HFF-Myc (cell line): ENCODE results near the gene SCRN2.

Experiments used
- DNase-seq: peaks from one replicate; pipeline ENCODE4 v3.0.0-alpha.2; 2011; ENCODE audit warnings: low read depth; ENCODE audit errors: extremely low read depth
- H3K4me3 ChIP-seq: replicated peaks from 2 replicates; pipeline ENCODE4 v1.5.1; 2011; ENCODE audit warnings: low read depth, mild to moderate bottlenecking, control low read depth, low read length
- CTCF ChIP-seq: IDR thresholded peaks from 2 replicates; pipeline ENCODE4 v1.5.1; 2012; ENCODE audit warnings: mild to moderate bottlenecking, low read depth, low read length, control low read depth; ENCODE audit errors: missing control alignments

Gene SCRN2

GRCh38 chr17:47820033-47820789 is 20.9 kb downstream of the SCRN2 start:
- no peak for TF ChIP-seq CTCF
- no peak for DNase-seq
- H3K4me3 ChIP-seq = no peak overlapping the region

GRCh38 chr17:47819475-47819874 is 21.6 kb downstream of the SCRN2 start:
- DNase-seq = no peak
- no peak for TF ChIP-seq CTCF
- H3K4me3 ChIP-seq = no peak overlapping the region

GRCh38 chr17:47818002-47818695 is 22.9 kb downstream of the SCRN2 start:
- DNase-seq = no peak
- TF ChIP-seq CTCF = no peak
- H3K4me3 ChIP-seq = no peak overlapping the region

GRCh38 chr17:47816947-47817346 is 24.1 kb downstream of the SCRN2 start:
- no peak overlapping the region for H3K4me3 ChIP-seq
- DNase-seq = no peak
- TF ChIP-seq CTCF = no peak

GRCh38 chr17:47816111-47816735 is 24.9 kb downstream of the SCRN2 start:
- no peak for DNase-seq

More at GRCh38 chr17:47816111-47816735, 24.9 kb downstream of the SCRN2 start:
- H3K4me3 ChIP-seq = no peak overlapping the region
- no peak for TF ChIP-seq CTCF
